ENCODE results near the gene COL27A1. TPM values are rescaled to one million over a fixed set of nuclear protein-coding genes. Genes with fewer than 3 reads are reported as not detected.
"Not testable (repeated sequence)": the region's sequence is repeated elsewhere in the genome, so short reads cannot be mapped to it uniquely, and the experiment has no call there.

Gene COL27A1
- total RNA-seq, 1 donor from 2014 or later = 31.1 TPM

- DNase-seq = no peak
These were observed 32.0 kb upstream of the COL27A1 start for GRCh38 chr9:114123031-114123977.

- no peak for DNase-seq
These were observed 31.2 kb upstream of the COL27A1 start for GRCh38 chr9:114124138-114124537.

GRCh38 chr9:114124666-114125475 lies 30.5 kb upstream of the COL27A1 start:
- no peak for DNase-seq

GRCh38 chr9:114125476-114126013 lies 29.8 kb upstream of the COL27A1 start:
- no peak for DNase-seq

DNA sequence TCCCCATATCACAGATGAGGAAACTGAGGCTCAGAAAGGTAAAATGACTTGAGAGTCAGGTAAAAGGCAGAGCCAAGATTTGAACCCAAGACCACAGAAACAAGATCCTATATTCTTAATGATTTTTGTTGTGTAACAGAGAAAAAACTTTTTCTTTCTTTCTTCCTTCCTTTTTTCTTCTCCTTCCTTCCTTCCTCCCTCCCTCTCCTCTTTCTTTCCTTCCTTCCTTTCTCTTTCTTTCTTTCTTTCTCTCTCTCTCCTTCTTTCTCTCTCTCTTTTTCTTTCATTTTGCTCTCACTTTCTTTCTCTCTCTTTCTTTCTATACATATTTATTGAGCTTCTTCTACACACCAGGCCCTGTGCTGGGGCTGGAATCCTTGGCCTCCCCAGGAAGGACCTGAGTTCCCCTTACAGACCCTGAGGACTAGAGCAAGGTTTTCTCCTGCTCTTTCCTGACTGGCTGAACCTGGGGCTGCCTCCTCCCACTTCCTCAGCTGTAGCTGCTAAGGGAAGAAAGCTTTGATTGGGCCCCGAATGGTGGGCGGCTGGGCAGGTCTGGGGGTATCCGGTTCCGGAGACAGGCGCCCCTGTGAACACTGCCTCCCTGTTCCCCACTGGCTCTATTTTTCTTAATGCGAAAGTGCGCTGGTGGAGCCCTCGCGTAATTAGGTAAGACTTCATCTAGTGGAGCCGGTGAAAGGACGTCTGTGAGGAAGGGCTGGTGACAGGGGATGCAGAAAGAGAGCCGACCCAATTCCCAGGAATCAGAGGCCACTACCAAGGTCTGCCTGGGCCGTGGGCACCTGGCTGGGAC lies 28.9 kb upstream of the COL27A1 start:
- no peak for DNase-seq

GRCh38 chr9:114128759-114129158 lies 26.6 kb upstream of the COL27A1 start:
- not testable (repeated sequence) for DNase-seq

GRCh38 chr9:114130141-114130540 lies 25.2 kb upstream of the COL27A1 start:
- no peak for DNase-seq

DNA sequence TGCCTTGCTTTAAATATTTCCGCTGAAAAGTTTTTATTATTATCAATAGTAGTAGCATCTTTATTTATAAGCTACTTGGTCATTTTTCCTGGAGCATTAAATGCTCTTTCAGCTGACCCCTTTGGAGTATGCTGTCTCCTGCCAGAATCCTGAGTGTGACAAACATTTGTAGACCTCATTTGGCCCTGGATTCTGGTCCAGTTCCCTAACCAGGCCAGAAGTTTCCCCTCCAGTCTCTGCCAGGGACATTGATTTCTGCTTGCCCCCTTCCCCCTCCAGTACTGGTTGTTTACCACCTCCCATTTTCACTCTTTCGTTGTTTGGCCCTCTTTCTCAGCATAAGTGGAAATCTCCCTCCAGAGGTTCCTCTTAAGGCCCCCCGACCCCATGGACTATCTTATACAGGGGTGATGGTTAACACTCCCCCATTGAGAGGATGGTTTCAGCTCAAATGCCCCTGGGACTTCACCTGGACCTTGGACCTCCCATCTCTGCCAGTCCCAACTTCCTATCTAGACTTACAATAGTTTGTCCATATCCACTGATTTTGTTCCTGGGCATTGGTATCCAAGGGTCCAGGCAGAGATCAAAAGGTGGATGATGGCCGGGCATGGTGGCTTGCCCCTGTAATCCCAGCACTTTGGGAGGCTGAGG lies 24.6 kb upstream of the COL27A1 start:
- DNase-seq = no peak

GRCh38 chr9:114131808-114132549 lies 23.4 kb upstream of the COL27A1 start:
- no peak for DNase-seq

- DNase-seq = no peak
These were observed 22.8 kb upstream of the COL27A1 start for GRCh38 chr9:114132550-114132918.

DNA sequence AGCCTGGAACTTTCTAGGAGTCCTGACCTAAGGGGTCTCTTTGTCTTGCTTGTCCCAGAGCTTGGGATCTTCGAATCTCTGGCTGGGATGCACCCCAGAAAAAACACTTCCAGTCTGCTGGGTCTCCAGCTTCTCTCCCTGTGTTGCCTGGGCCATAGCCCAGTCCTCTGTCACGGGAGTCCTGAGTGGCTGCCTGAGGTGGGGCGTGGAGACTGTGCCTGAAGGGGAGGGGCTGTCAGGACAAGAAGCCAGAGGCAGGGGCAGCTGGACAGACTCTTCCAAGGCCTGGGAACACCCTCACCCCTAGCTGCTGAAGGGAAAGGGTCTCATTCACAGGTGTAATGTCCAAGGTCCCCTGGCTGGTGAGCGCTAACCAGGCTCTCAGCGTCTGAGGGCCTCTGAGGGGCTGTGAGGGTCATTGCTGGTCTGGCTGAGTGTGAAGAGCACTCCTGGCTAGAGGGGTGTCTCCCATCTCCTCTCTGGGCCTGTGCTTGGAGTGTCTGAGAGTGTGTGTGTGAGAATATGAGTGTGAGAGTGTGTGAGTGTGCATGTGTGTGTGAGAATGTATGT lies 20.4 kb upstream of the COL27A1 start:
- DNase-seq = no peak

DNA sequence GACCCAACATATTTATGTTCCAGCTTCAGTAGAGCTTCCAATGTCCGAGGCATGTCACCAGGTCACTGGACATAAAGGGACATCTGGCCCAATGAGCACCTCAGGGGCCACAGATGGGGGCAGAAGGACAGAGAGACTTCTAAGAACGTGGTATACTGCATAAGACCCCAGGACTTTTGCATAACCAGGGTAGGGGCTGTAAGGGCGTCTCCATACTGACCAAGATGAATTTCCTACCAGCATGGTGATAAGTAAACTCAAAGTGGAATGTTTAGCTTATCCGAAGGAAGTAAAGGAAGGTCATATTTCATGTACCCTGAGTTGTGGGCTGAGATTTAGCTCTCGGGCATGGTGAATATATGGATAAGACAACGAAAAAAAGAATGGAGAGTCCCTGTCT lies 17.5 kb upstream of the COL27A1 start:
- DNase-seq = no peak

GRCh38 chr9:114138552-114138971 lies 16.8 kb upstream of the COL27A1 start:
- no peak for DNase-seq

GRCh38 chr9:114139071-114139470 lies 16.3 kb upstream of the COL27A1 start:
- no peak for DNase-seq

- DNase-seq = no peak
These were observed 14.9 kb upstream of the COL27A1 start for GRCh38 chr9:114140401-114140800.

- no peak for DNase-seq
These were observed 14.5 kb upstream of the COL27A1 start for GRCh38 chr9:114140850-114141249.

GRCh38 chr9:114141553-114142402 lies 13.6 kb upstream of the COL27A1 start:
- DNase-seq = no peak

- DNase-seq = no peak
These were observed 12.1 kb upstream of the COL27A1 start for GRCh38 chr9:114143234-114143633.

GRCh38 chr9:114146735-114147134 lies 8.6 kb upstream of the COL27A1 start:
- DNase-seq = no peak

Measured in skin of body (tissue), 2 donors.